ENCODE results near the gene RTEL1. TPM values are rescaled to one million over a fixed set of nuclear protein-coding genes. Genes with fewer than 3 reads are reported as not detected.

RTEL1 gene
- total RNA-seq, 1 donor from 2014 or later, result 46.7 TPM

DNA sequence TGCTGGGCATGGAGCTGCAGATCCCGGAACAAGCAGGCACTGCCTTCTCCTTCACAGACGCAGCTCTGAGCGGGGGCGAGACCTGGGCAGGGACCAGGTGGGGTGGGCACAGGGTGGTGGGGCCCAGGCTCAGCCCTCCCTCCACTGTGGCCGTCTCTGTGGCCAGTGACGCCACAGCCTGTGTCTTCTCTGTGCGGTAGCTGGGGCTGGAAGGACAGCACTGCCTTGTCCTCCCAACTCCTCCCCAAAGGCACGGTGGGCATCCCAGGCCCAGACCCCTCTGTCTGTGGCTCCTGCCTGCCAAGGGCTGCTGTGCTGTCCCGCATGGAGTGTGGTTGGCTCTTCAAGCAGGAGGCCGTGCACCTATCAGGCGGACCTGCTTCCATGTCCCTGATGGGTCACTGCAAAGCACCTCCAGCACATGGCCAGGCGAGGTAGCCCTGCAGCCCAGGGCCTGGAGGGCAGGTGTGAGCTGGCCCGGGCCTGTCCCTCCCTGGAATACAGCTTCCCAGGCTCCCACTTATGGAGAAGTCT, 23.6 kb downstream of the RTEL1 start:
- TF ChIP-seq, protein P1, sequence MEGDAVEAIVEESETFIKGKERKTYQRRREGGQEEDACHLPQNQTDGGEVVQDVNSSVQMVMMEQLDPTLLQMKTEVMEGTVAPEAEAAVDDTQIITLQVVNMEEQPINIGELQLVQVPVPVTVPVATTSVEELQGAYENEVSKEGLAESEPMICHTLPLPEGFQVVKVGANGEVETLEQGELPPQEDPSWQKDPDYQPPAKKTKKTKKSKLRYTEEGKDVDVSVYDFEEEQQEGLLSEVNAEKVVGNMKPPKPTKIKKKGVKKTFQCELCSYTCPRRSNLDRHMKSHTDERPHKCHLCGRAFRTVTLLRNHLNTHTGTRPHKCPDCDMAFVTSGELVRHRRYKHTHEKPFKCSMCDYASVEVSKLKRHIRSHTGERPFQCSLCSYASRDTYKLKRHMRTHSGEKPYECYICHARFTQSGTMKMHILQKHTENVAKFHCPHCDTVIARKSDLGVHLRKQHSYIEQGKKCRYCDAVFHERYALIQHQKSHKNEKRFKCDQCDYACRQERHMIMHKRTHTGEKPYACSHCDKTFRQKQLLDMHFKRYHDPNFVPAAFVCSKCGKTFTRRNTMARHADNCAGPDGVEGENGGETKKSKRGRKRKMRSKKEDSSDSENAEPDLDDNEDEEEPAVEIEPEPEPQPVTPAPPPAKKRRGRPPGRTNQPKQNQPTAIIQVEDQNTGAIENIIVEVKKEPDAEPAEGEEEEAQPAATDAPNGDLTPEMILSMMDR (conservative IDR thresholded peaks at IDR 0.05), result no peak
- Mint-ChIP-seq H3K4me1 (peaks cover 7% of the 10 kb centered on the region), H3K4me3 (no peak overlapping the region), H3K27me3 (ENCODE audit: low read depth) (no peaks in the 10 kb centered on the region), H3K9me3 (no peaks in the 10 kb centered on the region), H3K27ac (ENCODE audit: unreplicated experiment) (no peak overlapping the region), H3K36me3 (ENCODE audit: low read depth) (peaks cover 6% of the 10 kb centered on the region)
- no peak for DNase-seq (ENCODE audit: low read depth, low spot score)

DNA sequence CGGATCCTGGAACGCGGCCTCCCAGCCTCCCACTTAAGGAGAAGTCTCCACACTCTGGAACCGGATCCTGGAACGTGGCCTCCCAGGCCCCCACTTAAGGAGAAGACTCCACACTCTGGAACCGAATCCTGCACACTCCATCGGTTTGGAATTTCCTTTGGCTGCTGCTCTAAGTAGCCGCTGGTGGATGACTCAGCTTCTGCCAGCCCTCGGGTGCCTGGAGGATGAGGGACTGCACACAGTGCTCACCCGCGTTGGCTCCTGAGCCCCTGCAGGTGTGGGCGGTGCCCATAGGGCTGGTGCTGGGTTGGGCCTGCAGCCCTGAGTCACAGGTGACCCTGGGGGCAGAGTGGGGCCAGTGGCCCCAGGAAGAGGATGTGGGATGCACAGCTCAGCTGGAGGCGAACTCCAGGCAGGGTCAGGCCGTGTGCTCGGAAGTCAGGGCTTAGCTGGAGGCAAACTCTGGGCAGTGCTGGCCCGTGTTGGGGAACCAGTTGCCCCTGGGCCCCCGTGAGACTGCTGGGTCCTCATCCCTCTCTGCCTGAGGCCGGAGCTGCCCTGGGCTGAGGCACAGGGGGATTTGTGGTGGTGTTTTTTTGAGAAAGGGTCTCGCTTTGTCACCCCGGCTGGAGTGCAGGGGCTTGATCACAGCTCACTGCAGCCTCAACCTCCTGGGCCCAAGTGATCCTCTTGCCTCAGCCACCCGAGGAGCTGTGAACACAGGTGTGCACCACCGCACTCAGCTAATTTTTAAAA, 24.4 kb downstream of the RTEL1 start:
- DNase-seq (ENCODE audit: low read depth, low spot score), result no peak
- Mint-ChIP-seq H3K9me3 (no peaks in the 10 kb centered on the region), H3K36me3 (ENCODE audit: low read depth) (peaks cover 6% of the 10 kb centered on the region), H3K27ac (ENCODE audit: unreplicated experiment) (no peak overlapping the region), H3K4me1 (peaks cover 11% of the 10 kb centered on the region), H3K27me3 (ENCODE audit: low read depth) (no peaks in the 10 kb centered on the region), H3K4me3 (no peak overlapping the region)
- TF ChIP-seq, protein P1 (conservative IDR thresholded peaks at IDR 0.05), result no peak

DNA sequence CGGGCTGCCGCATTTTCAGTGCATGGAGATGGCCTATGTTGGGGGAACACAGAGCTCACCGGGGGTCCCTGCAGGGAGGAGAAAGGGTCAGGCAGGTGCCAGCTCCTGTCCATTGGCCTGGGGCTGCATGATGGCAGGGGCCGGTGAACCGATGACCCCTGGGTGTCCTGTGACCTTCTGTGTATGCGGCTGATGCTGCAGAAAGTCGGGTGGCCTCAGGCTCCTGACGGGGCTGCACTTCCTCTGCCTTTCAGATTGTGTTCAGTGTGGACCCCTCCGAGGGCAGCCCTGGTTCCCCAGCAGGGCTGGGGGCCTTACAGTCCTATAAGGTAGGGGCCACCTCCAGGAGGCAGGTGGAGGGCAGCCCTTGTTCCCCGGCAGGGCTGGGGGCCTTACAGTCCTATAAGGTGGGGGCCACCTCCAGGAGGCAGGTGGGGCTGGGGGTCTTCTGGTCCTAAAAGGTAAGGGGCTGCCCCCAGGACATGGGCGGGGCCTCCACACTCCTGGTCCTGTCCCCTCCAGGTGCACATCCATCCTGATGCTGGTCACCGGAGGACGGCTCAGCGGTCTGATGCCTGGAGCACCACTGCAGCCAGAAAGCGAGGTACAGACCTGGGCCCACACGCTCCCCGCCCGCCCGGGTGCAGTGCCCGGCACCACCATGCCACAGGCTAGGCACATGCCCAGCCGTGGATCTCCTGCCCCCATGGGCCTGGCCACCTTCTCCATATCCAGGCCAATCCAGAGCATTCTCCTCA, 27.3 kb downstream of the RTEL1 start:
- Mint-ChIP-seq H3K4me3 (no peak overlapping the region), H3K9me3 (no peaks in the 10 kb centered on the region)
- DNase-seq (ENCODE audit: low read depth, low spot score), result no peak

DNA sequence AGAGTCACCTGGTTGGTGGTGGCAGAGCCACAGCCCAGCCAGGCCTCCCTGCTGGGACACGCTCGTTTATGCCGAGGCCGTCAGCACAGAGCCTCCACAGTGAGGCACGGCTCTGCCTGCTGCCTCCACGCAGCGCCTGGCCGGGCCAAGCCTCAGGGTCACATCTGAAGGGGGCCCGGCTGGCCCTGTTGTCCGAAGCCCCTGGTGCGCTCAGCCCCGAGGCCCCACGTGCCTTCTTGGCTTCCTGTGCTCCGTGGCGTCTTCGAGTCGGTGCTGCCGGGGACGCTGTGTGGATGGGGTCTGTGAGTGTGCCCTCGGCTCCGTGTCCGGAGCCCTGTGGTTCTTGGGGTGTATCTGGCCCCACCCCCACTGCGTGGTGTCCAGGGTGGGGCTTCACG, 28.0 kb downstream of the RTEL1 start:
- Mint-ChIP-seq H3K36me3 (ENCODE audit: low read depth) (no peaks in the 10 kb centered on the region), H3K4me1 (peaks cover 11% of the 10 kb centered on the region), H3K4me3 (no peak overlapping the region), H3K9me3 (no peaks in the 10 kb centered on the region), H3K27ac (ENCODE audit: unreplicated experiment) (no peak overlapping the region), H3K27me3 (ENCODE audit: low read depth) (no peaks in the 10 kb centered on the region)
- no peak for DNase-seq (ENCODE audit: low read depth, low spot score)
- TF ChIP-seq, protein P1 (conservative IDR thresholded peaks at IDR 0.05), result no peak

More for the DNA sequence above, 27.3 kb downstream of the RTEL1 start:
- peaks cover 11% of the 10 kb centered on the region for H3K4me1 Mint-ChIP-seq
- H3K36me3 Mint-ChIP-seq (ENCODE audit: low read depth), result no peaks in the 10 kb centered on the region
- TF ChIP-seq, protein P1 (conservative IDR thresholded peaks at IDR 0.05), result no peak
- H3K27ac Mint-ChIP-seq (ENCODE audit: unreplicated experiment), result no peak overlapping the region
- H3K27me3 Mint-ChIP-seq (ENCODE audit: low read depth), result no peaks in the 10 kb centered on the region

DNA sequence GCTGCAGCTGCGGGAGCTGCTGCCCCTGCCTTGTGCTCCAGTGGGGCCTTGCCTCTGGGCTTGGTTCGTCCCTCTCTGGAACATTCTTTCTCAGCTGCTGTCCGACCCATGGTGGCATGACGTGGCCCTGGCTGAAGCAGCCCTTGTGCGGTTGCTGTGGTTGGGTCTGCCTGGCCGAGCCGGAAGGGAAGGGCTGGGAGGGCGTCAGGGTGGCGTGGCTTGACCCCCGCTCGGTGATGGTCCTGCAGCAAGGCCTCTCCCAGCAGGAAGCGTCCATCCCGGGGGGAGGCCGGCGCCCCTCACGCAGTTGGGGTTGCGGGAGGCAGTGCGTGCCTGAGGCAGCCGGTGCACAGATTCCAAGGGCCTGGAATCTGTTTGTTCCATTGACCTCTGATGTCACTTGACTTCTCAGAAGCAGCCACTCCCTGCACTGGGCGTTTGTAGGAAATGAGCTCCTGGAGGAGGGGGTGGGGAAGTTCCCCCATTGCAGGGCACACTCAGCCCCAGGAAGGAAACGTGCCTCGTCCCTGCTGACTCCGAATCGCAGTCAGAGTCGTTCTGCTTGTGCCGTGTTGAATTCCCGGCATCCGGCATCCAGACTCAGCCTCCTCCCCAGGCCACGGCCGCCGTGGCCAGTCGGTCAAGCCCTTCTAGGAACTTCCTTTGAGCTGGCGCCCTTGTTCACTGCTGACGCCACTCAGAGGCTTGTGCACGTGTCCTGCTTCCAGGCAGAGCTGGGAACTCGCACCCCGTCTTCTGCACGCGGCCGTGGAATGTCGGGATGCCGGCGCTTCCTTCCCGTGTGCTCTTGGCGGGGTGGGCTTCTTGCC, 28.6 kb downstream of the RTEL1 start:
- H3K4me3 Mint-ChIP-seq, result peak overlapping the region; percentile 62
- no peaks in the 10 kb centered on the region for H3K27me3 Mint-ChIP-seq (ENCODE audit: low read depth)
- no peaks in the 10 kb centered on the region for H3K9me3 Mint-ChIP-seq
- H3K4me1 Mint-ChIP-seq, result peaks cover 11% of the 10 kb centered on the region
- no peaks in the 10 kb centered on the region for H3K36me3 Mint-ChIP-seq (ENCODE audit: low read depth)
- peak overlapping the region; percentile 43 for H3K27ac Mint-ChIP-seq (ENCODE audit: unreplicated experiment)
- TF ChIP-seq, protein P1 (conservative IDR thresholded peaks at IDR 0.05), result no peak
- no peak for DNase-seq (ENCODE audit: low read depth, low spot score)
